A673 (cell line): ENCODE measurements around the gene DOK3. TPM values are rescaled to one million over a fixed set of nuclear protein-coding genes. Genes with fewer than 3 reads are reported as not detected.

Source experiments
- BruUV-seq: library from RNA; stranded (reverse); fragments of 400-500 nt; replicated peaks from 2 replicates; lab custom pipeline; 2021; lab: Mats Ljungman, UMichigan
- CTCF ChIA-PET: fragments of 300-600 bp; sonication (Branson Sonifier 250); formaldehyde crosslinking; loops from one replicate; lab custom pipeline; 2022; ENCODE audit warnings: antibody characterized with exemption; lab: Charles Lee
- POLR2A ChIA-PET: fragments of 300-600 bp; sonication (Branson Sonifier 250); formaldehyde crosslinking; loops from one replicate; lab custom pipeline; 2022; ENCODE audit warnings: antibody characterized with exemption; ENCODE audit not compliant: low non-redundant PET; lab: Charles Lee
- DNase-seq: peaks from one replicate; pipeline ENCODE4 v3.0.0-alpha.2; 2015; ENCODE audit warnings: low spot score
- H3K27ac ChIP-seq: fragments of 200-600 bp; sonication (generic); 2 replicates; pipeline ENCODE4 v1.5.1; 2016; ENCODE audit warnings: mixed run types, low read depth, mild to moderate bottlenecking, mixed read lengths, antibody characterized with exemption, low read length; ENCODE audit not compliant: poor library complexity, severe bottlenecking
- H3K27me3 ChIP-seq: fragments of 200-600 bp; sonication (generic); replicated peaks from 2 replicates; pipeline ENCODE4 v1.6.1; 2017; ENCODE audit warnings: mixed run types, low read depth, mild to moderate bottlenecking, mixed read lengths, antibody characterized with exemption, low read length; ENCODE audit not compliant: insufficient read depth, poor library complexity
- H3K36me3 ChIP-seq: fragments of 200-600 bp; sonication (generic); 2 replicates; pipeline ENCODE4 v1.6.1; 2016; ENCODE audit warnings: mixed run types, mild to moderate bottlenecking, mixed read lengths, antibody characterized with exemption, low read length; ENCODE audit not compliant: insufficient read depth, poor library complexity, severe bottlenecking
- H3K4me1 ChIP-seq: fragments of 200-600 bp; sonication (generic); 2 replicates; pipeline ENCODE4 v1.6.1; 2017; ENCODE audit warnings: mixed run types, mild to moderate bottlenecking, mixed read lengths, antibody characterized with exemption, low read length; ENCODE audit not compliant: insufficient read depth, poor library complexity, severe bottlenecking
- H3K4me3 ChIP-seq: fragments of 200-600 bp; sonication (generic); 2 replicates; pipeline ENCODE4 v1.5.1; 2016; ENCODE audit warnings: low read depth, mixed run types, mild to moderate bottlenecking, mixed read lengths, low read length; ENCODE audit not compliant: poor library complexity, severe bottlenecking
- H3K9me3 ChIP-seq: fragments of 200-600 bp; sonication (generic); 2 replicates; pipeline ENCODE4 v1.6.1; 2016; ENCODE audit warnings: mixed run types, low read depth, mild to moderate bottlenecking, mixed read lengths, antibody characterized with exemption, low read length; ENCODE audit not compliant: poor library complexity, severe bottlenecking
- EZH2 ChIP-seq: fragments of 200-600 bp; sonication (generic); IDR thresholded peaks from 2 replicates; pipeline ENCODE4 v1.6.1; 2017; ENCODE audit warnings: borderline replicate concordance, low read depth, mild to moderate bottlenecking, mixed read lengths, antibody characterized with exemption, low read length; ENCODE audit not compliant: poor library complexity, severe bottlenecking
- intact Hi-C: fragments of 100-400 bp; cut with micrococcal nuclease; formaldehyde crosslinking; loops from one replicate; pipeline ENCODE4 v1.10.0; 2022; ENCODE audit not compliant: unreplicated experiment
- total RNA-seq: library from RNA; stranded (reverse); gene quantifications from 2 replicates; pipeline ENCODE4 v1.2.3, GENCODE V29; 2021
- TF ChIP-seq, protein P1 (sequence below): fragments of 300-800, 200-600 bp; sonication (generic); conservative IDR thresholded peaks from 2 replicates; pipeline ENCODE4 v1.5.1; 2017; ENCODE audit warnings: low read depth, mild to moderate bottlenecking, antibody characterized with exemption, low read length, moderate library complexity, mixed read lengths

The DOK3 gene
- total RNA-seq, 1 experiment from 2014 or later: 15.0 TPM

DNA sequence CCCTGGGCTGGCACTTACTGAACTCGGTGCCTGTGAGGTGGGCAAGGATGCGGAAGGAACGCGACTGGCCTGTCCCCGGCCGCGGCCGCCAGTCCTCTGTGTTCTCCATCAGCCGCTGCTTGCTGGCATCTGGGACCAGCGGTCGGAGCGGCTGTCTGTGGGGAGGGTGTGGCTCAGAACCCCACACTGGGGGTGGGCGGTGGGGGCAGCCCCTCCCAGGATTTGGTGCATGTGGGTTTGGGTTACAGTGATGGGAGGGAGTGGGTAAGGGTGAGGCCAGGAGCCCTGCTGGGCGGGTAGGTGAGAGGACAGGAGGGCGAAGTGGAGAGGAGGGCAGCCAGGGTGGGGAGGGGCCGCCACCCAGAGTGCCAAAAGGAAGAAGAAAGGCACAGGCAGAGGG is 18.6 kb downstream of the DOK3 start:
- no TSS peak for BruUV-seq
- H3K9me3 ChIP-seq: no peaks in the 10 kb centered on the region
- H3K36me3 ChIP-seq: peaks cover 24% of the 10 kb centered on the region
- peak overlapping the region; percentile 68 for H3K27ac ChIP-seq
- CTCF ChIA-PET: interaction anchor here (0.6 kb wide), 1 partner anchor 26 kb away, joined by 3 read pairs; the partner anchor contains the start of gene DDX41
- no peaks in the 10 kb centered on the region for H3K27me3 ChIP-seq
- peak overlapping the region; percentile 11 for H3K4me3 ChIP-seq
- no peak for TF ChIP-seq EZH2
- TF ChIP-seq, protein P1, sequence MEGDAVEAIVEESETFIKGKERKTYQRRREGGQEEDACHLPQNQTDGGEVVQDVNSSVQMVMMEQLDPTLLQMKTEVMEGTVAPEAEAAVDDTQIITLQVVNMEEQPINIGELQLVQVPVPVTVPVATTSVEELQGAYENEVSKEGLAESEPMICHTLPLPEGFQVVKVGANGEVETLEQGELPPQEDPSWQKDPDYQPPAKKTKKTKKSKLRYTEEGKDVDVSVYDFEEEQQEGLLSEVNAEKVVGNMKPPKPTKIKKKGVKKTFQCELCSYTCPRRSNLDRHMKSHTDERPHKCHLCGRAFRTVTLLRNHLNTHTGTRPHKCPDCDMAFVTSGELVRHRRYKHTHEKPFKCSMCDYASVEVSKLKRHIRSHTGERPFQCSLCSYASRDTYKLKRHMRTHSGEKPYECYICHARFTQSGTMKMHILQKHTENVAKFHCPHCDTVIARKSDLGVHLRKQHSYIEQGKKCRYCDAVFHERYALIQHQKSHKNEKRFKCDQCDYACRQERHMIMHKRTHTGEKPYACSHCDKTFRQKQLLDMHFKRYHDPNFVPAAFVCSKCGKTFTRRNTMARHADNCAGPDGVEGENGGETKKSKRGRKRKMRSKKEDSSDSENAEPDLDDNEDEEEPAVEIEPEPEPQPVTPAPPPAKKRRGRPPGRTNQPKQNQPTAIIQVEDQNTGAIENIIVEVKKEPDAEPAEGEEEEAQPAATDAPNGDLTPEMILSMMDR: no peak
- intact Hi-C loops: no loop called here
- POLR2A ChIA-PET: no interaction called here
- DNase-seq: no peak
- peaks cover 48% of the 10 kb centered on the region for H3K4me1 ChIP-seq

DNA sequence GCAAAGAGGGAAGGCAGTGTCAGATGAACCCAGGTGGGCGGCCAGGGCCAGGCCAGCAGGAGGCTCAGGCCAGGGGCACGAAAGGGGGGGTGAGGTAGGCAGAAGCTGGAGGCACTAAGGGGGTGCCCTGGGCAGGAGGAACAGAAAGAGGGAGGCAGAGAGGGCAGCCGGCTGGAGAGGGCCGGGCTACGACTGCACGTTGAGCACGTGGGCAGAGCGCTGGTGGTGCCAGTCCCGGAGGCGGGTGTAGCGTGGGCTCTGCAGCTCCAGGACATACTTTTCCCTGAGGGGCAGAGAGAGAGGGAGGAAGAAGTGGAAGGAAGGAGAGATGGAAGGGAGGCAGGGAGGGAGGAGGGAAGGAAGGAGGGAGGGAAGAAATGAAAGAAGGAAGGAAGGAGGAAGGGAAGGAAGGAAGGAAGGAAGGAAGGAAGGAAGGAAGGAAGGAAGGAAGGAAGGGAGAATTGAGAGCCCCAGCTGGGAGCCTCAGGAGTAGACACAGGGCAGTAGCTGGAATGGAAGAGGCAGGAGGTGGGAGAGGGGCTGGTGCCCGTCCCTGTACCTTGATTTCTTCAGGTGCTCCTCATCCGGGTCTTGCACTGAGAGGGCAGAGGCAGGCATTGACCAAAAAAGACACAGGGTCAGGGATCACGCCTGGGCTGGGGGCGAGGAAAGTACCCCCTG is 19.2 kb downstream of the DOK3 start:
- POLR2A ChIA-PET: interaction anchor here (0.7 kb wide), 1 partner anchor 17 kb away, joined by 6 read pairs; no protein-coding TSS in a partner anchor
- TSS peak; percentile 20 for BruUV-seq
- CTCF ChIA-PET: interaction anchor here (0.6 kb wide), 1 partner anchor 122 kb away, joined by 7 read pairs; no protein-coding TSS in a partner anchor
- intact Hi-C loops: no loop called here
- Histone ChIP-seq H3K9me3 (no peaks in the 10 kb centered on the region), H3K27ac (peak overlapping the region; percentile 68), H3K4me3 (peak overlapping the region; percentile 11), H3K36me3 (peaks cover 24% of the 10 kb centered on the region), H3K27me3 (no peaks in the 10 kb centered on the region), H3K4me1 (peaks cover 42% of the 10 kb centered on the region)
- peak; percentile 69 for DNase-seq
- TF ChIP-seq, protein P1: no peak
- TF ChIP-seq EZH2: no peak

DNA sequence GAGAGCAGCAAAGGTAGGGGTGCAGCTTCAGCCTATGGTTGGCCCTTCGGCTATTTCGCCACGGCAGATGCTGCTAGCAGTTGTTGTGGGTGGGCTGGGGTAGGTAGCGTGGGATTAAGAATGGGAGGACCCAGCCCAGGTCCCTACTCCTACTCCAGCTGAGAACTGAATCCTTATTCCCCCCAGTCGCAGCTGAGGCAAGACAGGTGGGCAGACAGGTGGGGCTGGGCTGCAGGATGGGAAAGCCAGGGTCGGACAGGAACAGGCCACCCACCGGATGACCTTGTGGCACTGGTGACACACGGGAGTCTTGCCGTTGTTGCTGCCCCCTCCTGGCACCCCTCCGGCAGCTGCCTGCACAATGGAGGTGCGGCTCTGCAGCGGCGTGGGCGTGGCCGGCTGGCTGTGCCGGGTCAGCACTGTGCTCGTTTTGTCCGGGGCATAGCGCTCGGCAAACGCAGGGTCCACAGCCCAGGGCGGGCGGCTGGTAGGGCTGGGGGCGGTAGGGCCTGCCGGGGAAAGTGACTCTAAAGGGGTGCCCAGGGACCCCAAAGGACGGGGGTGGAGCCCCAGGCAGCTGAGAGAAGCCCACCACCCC is 20.4 kb downstream of the DOK3 start:
- ChIA-PET CTCF (interaction anchor here (0.6 kb wide), 1 partner anchor 9 kb away, joined by 5 read pairs; no protein-coding TSS in a partner anchor), POLR2A (no interaction called here)
- no peaks in the 10 kb centered on the region for H3K27me3 ChIP-seq
- no peaks in the 10 kb centered on the region for H3K9me3 ChIP-seq
- no peak for DNase-seq
- intact Hi-C loops: no loop called here
- peaks cover 30% of the 10 kb centered on the region for H3K4me1 ChIP-seq
- no peak overlapping the region for H3K4me3 ChIP-seq
- peak overlapping the region; percentile 56 for H3K27ac ChIP-seq
- peaks cover 24% of the 10 kb centered on the region for H3K36me3 ChIP-seq
- BruUV-seq: no TSS peak
- no peak for TF ChIP-seq EZH2
- TF ChIP-seq, protein P1: peak; percentile 29
